HepG2 (cell line): Measurements from ENCODE around the gene CTCF. TPM values are rescaled to one million over a fixed set of nuclear protein-coding genes. Genes with fewer than 3 reads are reported as not detected.

Experiments used
- ARHGAP35 ChIP-seq: sonication (generic); formaldehyde crosslinking; IDR thresholded peaks from 2 replicates; pipeline ENCODE4 v1.9.0; 2022; ENCODE audit warnings: mild to moderate bottlenecking, inconsistent platforms, moderate library complexity, missing genetic modification reagents, borderline replicate concordance
- HNRNPH1 ChIP-seq: fragments of 200-400 bp; formaldehyde crosslinking; optimal IDR thresholded peaks from 2 replicates; pipeline ENCODE3; 2017; ENCODE audit warnings: mild to moderate bottlenecking, low read depth, low read length
- HNRNPLL ChIP-seq: fragments of 200-400 bp; formaldehyde crosslinking; IDR thresholded peaks from 2 replicates; pipeline ENCODE4 v1.6.1; 2017; ENCODE audit warnings: mild to moderate bottlenecking, low read depth, low read length; ENCODE audit not compliant: poor library complexity, severe bottlenecking
- MYPOP ChIP-seq: sonication (generic); formaldehyde crosslinking; IDR thresholded peaks from 2 replicates; pipeline ENCODE4 v1.8.1; 2023; ENCODE audit warnings: mild to moderate bottlenecking, moderate library complexity, missing genetic modification reagents
- PAF1 ChIP-seq: IDR thresholded peaks from 2 replicates; pipeline ENCODE4 v1.6.1; 2016; ENCODE audit warnings: missing genetic modification reagents, missing compliant biosample characterization
- ZBTB10 ChIP-seq: sonication (generic); formaldehyde crosslinking; IDR thresholded peaks from 2 replicates; pipeline ENCODE4 v1.4.0; 2020; ENCODE audit warnings: missing genetic modification reagents, borderline replicate concordance
- ZBTB14 ChIP-seq: sonication (generic); formaldehyde crosslinking; IDR thresholded peaks from 2 replicates; pipeline ENCODE4 v1.4.0; 2020; ENCODE audit warnings: missing genetic modification reagents
- ZFP90 ChIP-seq: sonication (generic); formaldehyde crosslinking; IDR thresholded peaks from 2 replicates; pipeline ENCODE4 v1.8.0; 2022; ENCODE audit warnings: missing genetic modification reagents, mild to moderate bottlenecking, inconsistent platforms, borderline replicate concordance
- ZFP91 ChIP-seq: sonication (generic); formaldehyde crosslinking; IDR thresholded peaks from 2 replicates; pipeline ENCODE4 v1.9.0; 2022; ENCODE audit warnings: missing genetic modification reagents, mild to moderate bottlenecking, borderline replicate concordance
- ZNF547 ChIP-seq: sonication (generic); formaldehyde crosslinking; IDR thresholded peaks from 2 replicates; pipeline ENCODE4 v1.5.1; 2020; ENCODE audit warnings: mild to moderate bottlenecking, missing genetic modification reagents
- ZNF777 ChIP-seq: sonication (generic); formaldehyde crosslinking; IDR thresholded peaks from 2 replicates; pipeline ENCODE4 v1.4.0; 2020; ENCODE audit warnings: missing genetic modification reagents
- ZNF792 ChIP-seq: IDR thresholded peaks from 2 replicates; pipeline ENCODE4 v1.6.1; 2016
- polyA plus RNA-seq, 8 experiments: library from polyadenylated mRNA; depleted of rRNA in 3 of 8; stranded (reverse) in 7 of 8; unstranded in 1 of 8; fragments of >200 nt; fragmentation: Illumina TruSeq in 4 of 8; extraction: Trizol in 4 of 8; gene quantifications; 2 replicates each; pipeline versions ENCODE4 v1.2.1 to v1.2.3, GENCODE V29; 2011 to 2016; ENCODE audit warnings: low read depth in 4 of 8, missing spikeins in 1 of 8, mixed read lengths in 1 of 8; ENCODE audit not compliant: insufficient read depth in 1 of 8
- total RNA-seq, 5 experiments: library from RNA; depleted of rRNA; stranded (reverse); fragments of >200 nt; fragmentation: Illumina TruSeq; extraction: Trizol; gene quantifications; 2 replicates each; pipeline ENCODE4 v1.2.3, GENCODE V29; 2016; ENCODE audit warnings: low read depth in 1 of 5
- TF ChIP-seq, protein P1 (sequence below): sonication (generic); formaldehyde crosslinking; IDR thresholded peaks from 2 replicates; pipeline ENCODE4 v1.4.0; 2020; ENCODE audit warnings: missing genetic modification reagents
- TF ChIP-seq, protein P2 (sequence below): sonication (generic); formaldehyde crosslinking; IDR thresholded peaks from 2 replicates; pipeline ENCODE4 v1.5.0; 2020; ENCODE audit warnings: missing genetic modification reagents

The CTCF gene
- total and polyA plus RNA-seq, 2 of the 13 experiments (the other 11 are each of a cell fraction or from before 2014, with no cell fraction given): 19.5 to 37.5 TPM

GRCh38 chr16:67667817-67668494 lies 105.6 kb downstream of the CTCF start (continued):
- TF ChIP-seq HNRNPH1 (no peak), ZFP91 (CRISPR knock-in tag) (peak; percentile 77), HNRNPLL (peak; percentile 67), ZBTB14 (CRISPR knock-in tag) (peak; percentile 44; the same call in 1 of the 2 replicates), ZBTB10 (CRISPR knock-in tag) (no peak), ARHGAP35 (peak; percentile 74; the same call in 1 of the 2 replicates), ZNF792 (CRISPR knock-in tag) (peak; percentile 72; the same call in 1 of the 2 replicates), ZNF547 (CRISPR knock-in tag) (peak; percentile 39; the same call in 1 of the 2 replicates), ZNF777 (CRISPR knock-in tag) (peak; percentile 50; the same call in 1 of the 2 replicates), ZFP90 (CRISPR knock-in tag) (peak; percentile 73; the same call in 1 of the 2 replicates), PAF1 (CRISPR knock-in tag) (0 out of 2 replicates have a peak, but pooled peaks have one; percentile 20), MYPOP (CRISPR knock-in tag) (peak; percentile 57; the same call in 1 of the 2 replicates)
- TF ChIP-seq, protein P1, sequence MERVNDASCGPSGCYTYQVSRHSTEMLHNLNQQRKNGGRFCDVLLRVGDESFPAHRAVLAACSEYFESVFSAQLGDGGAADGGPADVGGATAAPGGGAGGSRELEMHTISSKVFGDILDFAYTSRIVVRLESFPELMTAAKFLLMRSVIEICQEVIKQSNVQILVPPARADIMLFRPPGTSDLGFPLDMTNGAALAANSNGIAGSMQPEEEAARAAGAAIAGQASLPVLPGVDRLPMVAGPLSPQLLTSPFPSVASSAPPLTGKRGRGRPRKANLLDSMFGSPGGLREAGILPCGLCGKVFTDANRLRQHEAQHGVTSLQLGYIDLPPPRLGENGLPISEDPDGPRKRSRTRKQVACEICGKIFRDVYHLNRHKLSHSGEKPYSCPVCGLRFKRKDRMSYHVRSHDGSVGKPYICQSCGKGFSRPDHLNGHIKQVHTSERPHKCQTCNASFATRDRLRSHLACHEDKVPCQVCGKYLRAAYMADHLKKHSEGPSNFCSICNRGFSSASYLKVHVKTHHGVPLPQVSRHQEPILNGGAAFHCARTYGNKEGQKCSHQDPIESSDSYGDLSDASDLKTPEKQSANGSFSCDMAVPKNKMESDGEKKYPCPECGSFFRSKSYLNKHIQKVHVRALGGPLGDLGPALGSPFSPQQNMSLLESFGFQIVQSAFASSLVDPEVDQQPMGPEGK (CRISPR knock-in tag): peak; percentile 78; the same call in 1 of the 2 replicates
- TF ChIP-seq, protein P2, sequence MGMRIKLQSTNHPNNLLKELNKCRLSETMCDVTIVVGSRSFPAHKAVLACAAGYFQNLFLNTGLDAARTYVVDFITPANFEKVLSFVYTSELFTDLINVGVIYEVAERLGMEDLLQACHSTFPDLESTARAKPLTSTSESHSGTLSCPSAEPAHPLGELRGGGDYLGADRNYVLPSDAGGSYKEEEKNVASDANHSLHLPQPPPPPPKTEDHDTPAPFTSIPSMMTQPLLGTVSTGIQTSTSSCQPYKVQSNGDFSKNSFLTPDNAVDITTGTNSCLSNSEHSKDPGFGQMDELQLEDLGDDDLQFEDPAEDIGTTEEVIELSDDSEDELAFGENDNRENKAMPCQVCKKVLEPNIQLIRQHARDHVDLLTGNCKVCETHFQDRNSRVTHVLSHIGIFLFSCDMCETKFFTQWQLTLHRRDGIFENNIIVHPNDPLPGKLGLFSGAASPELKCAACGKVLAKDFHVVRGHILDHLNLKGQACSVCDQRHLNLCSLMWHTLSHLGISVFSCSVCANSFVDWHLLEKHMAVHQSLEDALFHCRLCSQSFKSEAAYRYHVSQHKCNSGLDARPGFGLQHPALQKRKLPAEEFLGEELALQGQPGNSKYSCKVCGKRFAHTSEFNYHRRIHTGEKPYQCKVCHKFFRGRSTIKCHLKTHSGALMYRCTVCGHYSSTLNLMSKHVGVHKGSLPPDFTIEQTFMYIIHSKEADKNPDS (CRISPR knock-in tag): peak; percentile 84; the same call in 1 of the 2 replicates
